H4 (cell line): ENCODE measurements around the gene OR8A1. TPM values are rescaled to one million over a fixed set of nuclear protein-coding genes. Genes with fewer than 3 reads are reported as not detected.
"Not testable (repeated sequence)": the region's sequence is repeated elsewhere in the genome, so short reads cannot be mapped to it uniquely, and the experiment has no call there.

Experiments
- DNase-seq: peaks from one replicate; pipeline ENCODE4 v3.0.0-alpha.2; 2015; ENCODE audit warnings: low spot score
- total RNA-seq: library from RNA; depleted of rRNA; stranded (reverse); fragments of >200 nt; shearing (Covaris generic); gene quantifications from 2 replicates; pipeline ENCODE4 v1.2.3, GENCODE V29; 2014; rRNA removed

OR8A1 gene
- total RNA-seq, 1 experiment from 2014 or later = not detected

DNA sequence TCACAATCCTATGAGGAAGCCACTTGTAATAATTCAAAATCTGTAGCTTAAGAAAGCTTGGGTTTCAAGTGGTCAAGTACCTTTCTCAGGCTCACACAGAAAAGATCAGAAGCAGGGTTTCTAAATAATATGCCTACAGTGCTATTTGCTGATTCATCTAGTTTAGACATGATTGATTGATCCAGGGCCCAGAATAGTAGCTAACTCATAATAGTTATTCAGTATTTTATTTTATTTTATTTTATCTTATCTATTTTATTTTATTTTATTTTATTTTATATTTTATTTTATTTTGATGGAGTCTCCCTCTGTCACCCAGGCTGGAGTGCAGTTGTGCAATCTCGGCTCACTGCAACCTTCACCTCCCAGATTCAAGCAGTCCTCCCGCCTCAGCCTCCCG lies 25.5 kb downstream of the OR8A1 start:
- no peak for DNase-seq

GRCh38 chr11:124597626-124598025 lies 27.8 kb downstream of the OR8A1 start:
- no peak for DNase-seq

DNA sequence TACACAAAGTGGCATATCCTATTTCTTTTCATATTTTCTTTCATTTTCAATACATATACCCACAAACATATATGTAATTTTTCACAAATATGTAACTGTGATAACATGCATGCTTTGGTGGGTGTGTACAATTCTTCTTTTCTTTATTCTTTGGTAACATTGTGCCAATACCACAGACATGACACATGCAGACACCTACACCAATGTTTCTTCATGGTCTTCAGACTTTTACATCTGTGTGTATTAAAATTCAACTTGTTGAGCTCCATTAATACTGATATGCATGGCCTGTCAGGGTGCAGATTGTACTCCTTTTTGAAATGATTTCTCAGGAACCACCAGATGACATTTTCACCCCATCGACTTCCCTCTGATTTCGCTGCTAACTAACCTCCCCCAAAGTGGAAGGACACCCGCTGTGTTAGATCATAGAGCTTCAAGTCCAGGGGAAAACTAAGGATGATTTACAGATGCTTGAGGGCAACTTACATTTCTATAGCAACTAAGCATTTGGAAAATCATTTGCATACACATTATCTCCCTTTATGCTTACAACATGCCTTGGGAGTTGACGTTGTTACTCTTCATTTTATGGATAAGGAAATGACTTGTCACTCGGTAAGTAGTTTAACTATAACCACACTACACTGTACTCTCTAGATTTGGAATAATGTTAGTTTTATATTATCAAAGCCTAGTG lies 31.0 kb downstream of the OR8A1 start:
- no peak for DNase-seq

DNA sequence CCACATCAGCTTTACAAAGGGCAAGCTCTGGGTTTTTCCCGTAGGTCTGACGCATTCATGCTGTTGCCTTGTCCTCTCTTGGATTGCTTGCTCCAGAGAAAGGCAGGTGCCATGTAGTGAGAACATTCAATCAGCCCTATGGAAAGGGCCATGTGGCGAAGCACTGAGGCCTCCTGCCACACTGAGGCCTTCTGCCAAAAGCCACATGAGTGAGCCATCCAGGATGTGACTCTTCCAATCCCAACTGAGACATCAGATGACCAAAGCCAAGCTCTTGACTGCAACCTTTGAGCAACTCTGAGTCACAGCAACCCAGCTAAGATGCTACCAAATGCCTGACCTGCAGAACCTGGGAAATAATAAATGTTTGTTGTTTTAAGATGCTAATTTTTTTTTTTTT lies 32.4 kb downstream of the OR8A1 start:
- DNase-seq = no peak

GRCh38 chr11:124602723-124603122 lies 32.9 kb downstream of the OR8A1 start:
- DNase-seq = not testable (repeated sequence)

DNA sequence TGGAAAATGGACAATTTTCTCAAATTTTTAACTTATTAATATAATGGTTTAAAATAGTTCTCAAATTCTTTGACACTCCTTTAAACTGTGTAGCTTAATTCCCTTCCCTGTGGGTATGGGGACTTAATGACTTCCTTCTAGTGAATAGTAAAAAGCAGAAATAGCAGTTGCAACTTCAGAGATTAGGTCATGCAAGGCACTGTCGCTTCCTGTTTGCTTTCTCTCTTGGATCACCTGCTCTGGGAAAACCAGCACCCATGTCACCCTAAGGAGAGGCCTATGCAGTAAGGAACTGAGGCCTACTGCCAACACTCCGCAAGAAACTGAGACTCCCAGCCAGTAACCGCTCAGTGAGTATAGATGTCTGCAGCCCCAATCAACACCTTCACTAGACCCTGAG lies 35.9 kb downstream of the OR8A1 start:
- DNase-seq = no peak

DNA sequence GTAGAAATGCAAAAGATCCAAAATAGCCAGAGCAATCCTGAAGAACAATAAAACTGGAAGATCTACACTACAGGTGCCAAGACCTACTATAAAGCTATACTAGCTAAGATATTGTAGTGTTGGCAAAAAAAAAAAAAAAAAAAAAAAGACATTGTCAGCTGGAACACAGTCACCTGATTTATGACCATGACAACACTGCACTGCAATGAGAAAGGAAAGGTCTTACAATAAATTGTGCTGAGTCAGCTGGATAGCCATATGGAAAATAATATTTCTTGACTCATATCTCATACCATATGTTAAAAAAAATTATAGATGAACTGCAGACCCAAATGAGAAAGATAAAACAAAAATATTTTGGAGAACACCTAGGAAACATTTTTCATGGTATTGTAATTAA lies 38.4 kb downstream of the OR8A1 start:
- DNase-seq = no peak

- no peak for DNase-seq
Measured at GRCh38 chr11:124610295-124610694, 40.5 kb downstream of the OR8A1 start.

DNA sequence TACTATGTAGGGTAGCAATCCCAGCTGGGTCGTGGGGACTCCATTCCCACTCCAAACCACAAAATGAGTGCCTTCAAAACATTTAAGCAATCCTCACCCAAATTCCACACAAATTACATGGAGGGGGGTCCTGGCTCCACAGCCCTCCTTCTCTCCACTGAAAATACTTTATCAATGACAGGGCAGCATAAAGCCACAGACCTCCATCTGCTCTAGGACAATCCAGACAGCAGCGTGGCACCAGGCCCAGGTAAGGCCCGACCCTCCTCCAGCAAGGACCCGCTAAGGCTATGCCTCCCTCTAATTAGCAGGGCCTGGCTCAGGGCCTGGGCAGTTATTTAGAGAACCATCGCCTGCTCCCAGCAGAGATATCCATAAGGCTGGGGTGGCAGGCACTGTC lies 41.3 kb downstream of the OR8A1 start, which contains the start of gene PANX3:
PANX3 (plus strand) TSS at position 365 of the 400 bp plus-strand sequence. CDS start 129 bp downstream, outside the sequence.
- no peak for DNase-seq

GRCh38 chr11:124612045-124612444 lies 42.2 kb downstream of the OR8A1 start:
- no peak for DNase-seq

DNA sequence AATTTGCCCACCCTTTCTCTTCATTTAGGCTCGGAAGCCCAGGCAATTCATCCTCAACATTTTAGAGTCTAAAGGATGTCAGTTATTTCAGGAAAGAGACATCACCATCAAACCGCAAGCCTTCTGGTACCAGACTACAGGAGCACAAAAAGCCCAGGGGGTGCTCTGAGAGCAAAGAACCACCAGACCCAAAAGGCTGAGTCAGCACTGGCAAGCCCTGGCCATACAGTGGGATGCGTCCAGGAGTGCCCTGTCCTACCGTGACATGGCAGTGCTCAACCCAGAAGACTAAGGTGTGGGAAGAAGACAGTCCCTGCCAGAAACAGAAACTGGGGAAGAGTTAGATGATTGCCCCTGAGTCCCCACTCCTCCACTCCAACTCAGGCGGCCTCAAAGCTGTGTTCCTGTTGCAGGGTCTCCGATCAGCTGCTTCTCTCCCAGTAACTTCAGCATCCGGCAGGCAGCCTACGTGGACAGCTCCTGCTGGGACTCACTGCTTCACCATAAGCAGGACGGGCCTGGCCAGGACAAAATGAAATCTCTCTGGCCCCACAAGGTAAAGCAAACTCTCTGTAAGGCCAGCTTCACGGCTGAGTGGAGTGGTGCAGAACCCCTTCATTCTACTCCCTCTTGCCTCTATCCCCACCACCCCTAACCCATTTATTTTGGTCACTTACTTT lies 42.9 kb downstream of the OR8A1 start:
- no peak for DNase-seq

- DNase-seq = no peak
Measured at GRCh38 chr11:124618863-124619262, 49.1 kb downstream of the OR8A1 start.

Other genes with a start within 250 kb of the OR8A1 start
- not detected in 2 replicates for gene OR8D2, start 249.8 kb upstream of the OR8A1 start, total RNA-seq
- gene OR8B2, start 185.5 kb upstream of the OR8A1 start, total RNA-seq = not detected in 2 replicates
- not detected in 2 replicates for gene OR8B3, start 171.0 kb upstream of the OR8A1 start, total RNA-seq
- gene OR8B4, start 145.1 kb upstream of the OR8A1 start, total RNA-seq = not detected in 2 replicates
- gene OR8B8, start 124.3 kb upstream of the OR8A1 start, total RNA-seq = not detected in 2 replicates
- not detected in 2 replicates for gene OR8B12, start 26.3 kb upstream of the OR8A1 start, total RNA-seq
- gene PANX3, start 41.4 kb downstream of the OR8A1 start, total RNA-seq = not detected in 2 replicates
- gene TBRG1, start 52.9 kb downstream of the OR8A1 start, total RNA-seq = 22.8 and 24.8 TPM in 2 replicates
- gene SIAE, start 103.7 kb downstream of the OR8A1 start, total RNA-seq = 18.7 and 22.8 TPM in 2 replicates
- 18.6 and 22.4 TPM in 2 replicates for gene SPA17, start 103.9 kb downstream of the OR8A1 start, total RNA-seq
- gene NRGN, start 169.9 kb downstream of the OR8A1 start, total RNA-seq = 7.1 and 9.4 TPM in 2 replicates
- not detected in 2 replicates for gene VSIG2, start 182.3 kb downstream of the OR8A1 start, total RNA-seq
- gene ESAM, start 192.3 kb downstream of the OR8A1 start, total RNA-seq = 0.33 TPM in 1 of 2 replicates, not detected in the other
- gene MSANTD2, start 230.4 kb downstream of the OR8A1 start, total RNA-seq = 10.7 and 13.2 TPM in 2 replicates